WTC11 (cell line): ENCODE data around the gene OSM. TPM values are rescaled to one million over a fixed set of nuclear protein-coding genes. Genes with fewer than 3 reads are reported as not detected.

Experiments used
- ATAC-seq: fragments of 200-7000 bp; cut with Tn5 transposase; 2 replicates; pipeline ENCODE4 v1.10.0; 2021; ENCODE audit warnings: mild to moderate bottlenecking, moderate library complexity
- CTCF ChIA-PET: fragments of 300-600 bp; sonication (Branson Sonifier 250); formaldehyde crosslinking; loops from one replicate; lab custom pipeline; 2021; ENCODE audit warnings: antibody characterized with exemption; lab: Charles Lee
- POLR2A ChIA-PET: fragments of 350-600 bp; sonication (Branson Sonifier 250); formaldehyde crosslinking; loops from one replicate; lab custom pipeline; 2021; ENCODE audit warnings: antibody characterized with exemption; lab: Charles Lee
- DNase-seq: peaks from one replicate; pipeline ENCODE4 v3.0.0; 2021; ENCODE audit warnings: low spot score
- H3K27ac Mint-ChIP-seq: 2 replicates; pipeline ENCODE4 v1.8.0; 2021; ENCODE audit warnings: mixed read lengths
- H3K27me3 Mint-ChIP-seq: 2 replicates; pipeline ENCODE4 v1.8.0; 2021; ENCODE audit warnings: low read depth, mild to moderate bottlenecking, moderate library complexity, mixed read lengths
- H3K36me3 Mint-ChIP-seq: 2 replicates; pipeline ENCODE4 v1.8.0; 2021; ENCODE audit warnings: mixed read lengths
- H3K4me1 Mint-ChIP-seq: 2 replicates; pipeline ENCODE4 v1.8.0; 2022; ENCODE audit warnings: mixed read lengths
- H3K4me3 Mint-ChIP-seq: 2 replicates; pipeline ENCODE4 v1.8.0; 2021; ENCODE audit warnings: mild to moderate bottlenecking, moderate library complexity, mixed read lengths
- H3K9me3 Mint-ChIP-seq: 2 replicates; pipeline ENCODE4 v1.8.0; 2021; ENCODE audit warnings: mixed read lengths
- ATF1 ChIP-seq: sonication (generic); formaldehyde crosslinking; IDR thresholded peaks from 2 replicates; pipeline ENCODE4 v1.8.1; 2023; ENCODE audit warnings: mild to moderate bottlenecking, moderate library complexity, missing genetic modification reagents
- ATF3 ChIP-seq: sonication (generic); formaldehyde crosslinking; conservative IDR thresholded peaks from 2 replicates; pipeline ENCODE4 v1.8.1; 2022; ENCODE audit warnings: mild to moderate bottlenecking, missing genetic modification reagents
- E2F5 ChIP-seq: sonication (generic); formaldehyde crosslinking; IDR thresholded peaks from 2 replicates; pipeline ENCODE4 v1.8.1; 2022; ENCODE audit warnings: mild to moderate bottlenecking, moderate library complexity, missing genetic modification reagents
- ELF4 ChIP-seq: sonication (generic); formaldehyde crosslinking; IDR thresholded peaks from 2 replicates; pipeline ENCODE4 v1.8.1; 2022; ENCODE audit warnings: low read depth, mild to moderate bottlenecking, moderate library complexity, missing genetic modification reagents
- FOXJ3 ChIP-seq: sonication (generic); formaldehyde crosslinking; IDR thresholded peaks from 2 replicates; pipeline ENCODE4 v1.9.0; 2021; ENCODE audit warnings: missing genetic modification reagents, mild to moderate bottlenecking, borderline replicate concordance
- GRHL2 ChIP-seq: fragments of 250-450 bp; sonication (Bioruptor Pico); IDR thresholded peaks from 2 replicates; pipeline ENCODE4 v1.8.0; 2022; ENCODE audit warnings: mild to moderate bottlenecking, moderate library complexity; ENCODE audit not compliant: insufficient replicate concordance, severe bottlenecking
- GTF2I ChIP-seq: fragments of 250-450 bp; sonication (Bioruptor Pico); conservative IDR thresholded peaks from 2 replicates; pipeline ENCODE4 v1.4.0; 2021; ENCODE audit warnings: mild to moderate bottlenecking
- NFYB ChIP-seq: sonication (generic); formaldehyde crosslinking; conservative IDR thresholded peaks from 2 replicates; pipeline ENCODE4 v1.8.0; 2022; ENCODE audit warnings: low read depth, missing genetic modification reagents
- NR1H2 ChIP-seq: sonication (generic); formaldehyde crosslinking; IDR thresholded peaks from 2 replicates; pipeline ENCODE4 v1.9.0; 2021; ENCODE audit warnings: mild to moderate bottlenecking, moderate library complexity, missing genetic modification reagents
- TEAD1 ChIP-seq: sonication (generic); formaldehyde crosslinking; IDR thresholded peaks from 2 replicates; pipeline ENCODE4 v1.8.0; 2022; ENCODE audit warnings: mild to moderate bottlenecking, missing genetic modification reagents
- ZNF396 ChIP-seq: fragments of 250-450 bp; sonication (Bioruptor Pico); IDR thresholded peaks from 2 replicates; pipeline ENCODE4 v1.8.0; 2021; ENCODE audit warnings: mild to moderate bottlenecking, moderate library complexity, borderline replicate concordance
- total RNA-seq: library from RNA; stranded (reverse); gene quantifications from 3 replicates; pipeline ENCODE4 v1.2.3, GENCODE V29; 2021
- TF ChIP-seq, protein P1 (sequence below): fragments of 200-600 bp; IDR thresholded peaks from 2 replicates; pipeline ENCODE4 v1.8.0; 2022; ENCODE audit warnings: antibody characterized with exemption
- TF ChIP-seq, protein P2 (sequence below): fragments of 250-450 bp; sonication (Bioruptor Pico); IDR thresholded peaks from 2 replicates; pipeline ENCODE4 v1.9.0; 2021; ENCODE audit warnings: mild to moderate bottlenecking
- TF ChIP-seq, protein P3 (sequence below): sonication (generic); formaldehyde crosslinking; IDR thresholded peaks from 2 replicates; pipeline ENCODE4 v1.8.1; 2023; ENCODE audit warnings: mild to moderate bottlenecking, moderate library complexity, missing genetic modification reagents

The OSM gene
- total RNA-seq, 1 experiment from 2014 or later = not detected

GRCh38 chr22:30223303-30223702 lies 43.3 kb downstream of the OSM start:
- Mint-ChIP-seq H3K4me1 (peaks cover 9% of the 10 kb centered on the region), H3K9me3 (no peaks in the 10 kb centered on the region), H3K4me3 (no peak overlapping the region), H3K27ac (no peak overlapping the region), H3K27me3 (peaks cover 3% of the 10 kb centered on the region; the same call in 1 of the 2 replicates), H3K36me3 (no peaks in the 10 kb centered on the region)
- DNase-seq (no peak), ATAC-seq (no peak)
- POLR2A ChIA-PET = interaction anchor here (0.7 kb wide), 1 partner anchor 21 kb away, joined by 3 read pairs; no protein-coding TSS in a partner anchor
- CTCF ChIA-PET = interaction anchor here (1.7 kb wide), 1 partner anchor 9 kb away, joined by 5 read pairs; no protein-coding TSS in a partner anchor
- TF ChIP-seq E2F5 (CRISPR knock-in tag) (no peak), ZNF396 (no peak), FOXJ3 (CRISPR knock-in tag) (no peak), TEAD1 (CRISPR knock-in tag) (no peak), ELF4 (CRISPR knock-in tag) (no peak)
- TF ChIP-seq, protein P1, sequence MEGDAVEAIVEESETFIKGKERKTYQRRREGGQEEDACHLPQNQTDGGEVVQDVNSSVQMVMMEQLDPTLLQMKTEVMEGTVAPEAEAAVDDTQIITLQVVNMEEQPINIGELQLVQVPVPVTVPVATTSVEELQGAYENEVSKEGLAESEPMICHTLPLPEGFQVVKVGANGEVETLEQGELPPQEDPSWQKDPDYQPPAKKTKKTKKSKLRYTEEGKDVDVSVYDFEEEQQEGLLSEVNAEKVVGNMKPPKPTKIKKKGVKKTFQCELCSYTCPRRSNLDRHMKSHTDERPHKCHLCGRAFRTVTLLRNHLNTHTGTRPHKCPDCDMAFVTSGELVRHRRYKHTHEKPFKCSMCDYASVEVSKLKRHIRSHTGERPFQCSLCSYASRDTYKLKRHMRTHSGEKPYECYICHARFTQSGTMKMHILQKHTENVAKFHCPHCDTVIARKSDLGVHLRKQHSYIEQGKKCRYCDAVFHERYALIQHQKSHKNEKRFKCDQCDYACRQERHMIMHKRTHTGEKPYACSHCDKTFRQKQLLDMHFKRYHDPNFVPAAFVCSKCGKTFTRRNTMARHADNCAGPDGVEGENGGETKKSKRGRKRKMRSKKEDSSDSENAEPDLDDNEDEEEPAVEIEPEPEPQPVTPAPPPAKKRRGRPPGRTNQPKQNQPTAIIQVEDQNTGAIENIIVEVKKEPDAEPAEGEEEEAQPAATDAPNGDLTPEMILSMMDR = no peak
- TF ChIP-seq, protein P2, sequence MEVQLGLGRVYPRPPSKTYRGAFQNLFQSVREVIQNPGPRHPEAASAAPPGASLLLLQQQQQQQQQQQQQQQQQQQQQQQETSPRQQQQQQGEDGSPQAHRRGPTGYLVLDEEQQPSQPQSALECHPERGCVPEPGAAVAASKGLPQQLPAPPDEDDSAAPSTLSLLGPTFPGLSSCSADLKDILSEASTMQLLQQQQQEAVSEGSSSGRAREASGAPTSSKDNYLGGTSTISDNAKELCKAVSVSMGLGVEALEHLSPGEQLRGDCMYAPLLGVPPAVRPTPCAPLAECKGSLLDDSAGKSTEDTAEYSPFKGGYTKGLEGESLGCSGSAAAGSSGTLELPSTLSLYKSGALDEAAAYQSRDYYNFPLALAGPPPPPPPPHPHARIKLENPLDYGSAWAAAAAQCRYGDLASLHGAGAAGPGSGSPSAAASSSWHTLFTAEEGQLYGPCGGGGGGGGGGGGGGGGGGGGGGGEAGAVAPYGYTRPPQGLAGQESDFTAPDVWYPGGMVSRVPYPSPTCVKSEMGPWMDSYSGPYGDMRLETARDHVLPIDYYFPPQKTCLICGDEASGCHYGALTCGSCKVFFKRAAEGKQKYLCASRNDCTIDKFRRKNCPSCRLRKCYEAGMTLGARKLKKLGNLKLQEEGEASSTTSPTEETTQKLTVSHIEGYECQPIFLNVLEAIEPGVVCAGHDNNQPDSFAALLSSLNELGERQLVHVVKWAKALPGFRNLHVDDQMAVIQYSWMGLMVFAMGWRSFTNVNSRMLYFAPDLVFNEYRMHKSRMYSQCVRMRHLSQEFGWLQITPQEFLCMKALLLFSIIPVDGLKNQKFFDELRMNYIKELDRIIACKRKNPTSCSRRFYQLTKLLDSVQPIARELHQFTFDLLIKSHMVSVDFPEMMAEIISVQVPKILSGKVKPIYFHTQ (CRISPR knock-in tag) = no peak

DNA sequence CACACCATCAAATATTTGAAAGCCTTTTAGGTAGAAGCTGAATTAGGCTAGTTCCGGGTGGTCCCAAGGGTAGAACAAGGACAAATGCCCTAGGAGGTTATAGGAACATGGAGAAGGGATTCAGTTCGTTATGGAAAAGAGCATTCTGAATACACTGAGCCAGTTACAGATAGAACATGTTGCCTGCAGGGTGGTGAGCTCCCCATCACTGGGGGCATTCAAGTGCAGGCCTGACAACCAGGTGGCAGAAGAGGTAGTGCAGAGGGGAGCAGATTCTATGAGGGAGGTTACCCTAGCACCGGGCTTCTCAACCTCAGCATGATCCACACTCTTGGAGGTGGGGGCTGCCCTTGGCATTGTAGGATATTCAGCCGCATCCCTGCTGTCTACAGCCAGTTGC lies 44.3 kb downstream of the OSM start:
- ChIA-PET POLR2A (no interaction called here), CTCF (no interaction called here)
- DNase-seq = no peak
- peaks cover 4% of the 10 kb centered on the region; the same call in 1 of the 2 replicates for H3K4me1 Mint-ChIP-seq
- no peak for ATAC-seq
- H3K27me3 Mint-ChIP-seq = peaks cover 3% of the 10 kb centered on the region; the same call in 1 of the 2 replicates
- no peak overlapping the region for H3K27ac Mint-ChIP-seq
- no peaks in the 10 kb centered on the region for H3K9me3 Mint-ChIP-seq
- H3K4me3 Mint-ChIP-seq = no peak overlapping the region
- H3K36me3 Mint-ChIP-seq = no peaks in the 10 kb centered on the region
- no peak for TF ChIP-seq NR1H2
- TF ChIP-seq GTF2I (CRISPR knock-in tag) = 0 out of 2 replicates have a peak, but pooled peaks have one; percentile 36

GRCh38 chr22:30221121-30221992 lies 45.3 kb downstream of the OSM start:
- H3K9me3 Mint-ChIP-seq = no peaks in the 10 kb centered on the region
- CTCF ChIA-PET = no interaction called here
- no peak for ATAC-seq
- no peak overlapping the region for H3K27ac Mint-ChIP-seq
- H3K4me1 Mint-ChIP-seq = peaks cover 4% of the 10 kb centered on the region; the same call in 1 of the 2 replicates
- no peak for DNase-seq
- H3K4me3 Mint-ChIP-seq = no peak overlapping the region
- no peaks in the 10 kb centered on the region for H3K36me3 Mint-ChIP-seq
- peaks cover 3% of the 10 kb centered on the region; the same call in 1 of the 2 replicates for H3K27me3 Mint-ChIP-seq
- POLR2A ChIA-PET = no interaction called here
- no peak for TF ChIP-seq NFYB

- peaks cover 5% of the 10 kb centered on the region; the same call in 1 of the 2 replicates for H3K4me1 Mint-ChIP-seq
- ChIA-PET POLR2A (interaction anchor here (0.6 kb wide), 1 partner anchor 18 kb away, joined by 3 read pairs; no protein-coding TSS in a partner anchor), CTCF (no interaction called here)
- H3K9me3 Mint-ChIP-seq = no peaks in the 10 kb centered on the region
- H3K27me3 Mint-ChIP-seq = peaks cover 3% of the 10 kb centered on the region; the same call in 1 of the 2 replicates
- no peak for DNase-seq
- H3K4me3 Mint-ChIP-seq = no peak overlapping the region
- no peak for ATAC-seq
- no peaks in the 10 kb centered on the region for H3K36me3 Mint-ChIP-seq
- 0 out of 2 replicates have a peak overlapping the region, but pooled peaks have one; percentile 6 for H3K27ac Mint-ChIP-seq
- TF ChIP-seq, protein P3, sequence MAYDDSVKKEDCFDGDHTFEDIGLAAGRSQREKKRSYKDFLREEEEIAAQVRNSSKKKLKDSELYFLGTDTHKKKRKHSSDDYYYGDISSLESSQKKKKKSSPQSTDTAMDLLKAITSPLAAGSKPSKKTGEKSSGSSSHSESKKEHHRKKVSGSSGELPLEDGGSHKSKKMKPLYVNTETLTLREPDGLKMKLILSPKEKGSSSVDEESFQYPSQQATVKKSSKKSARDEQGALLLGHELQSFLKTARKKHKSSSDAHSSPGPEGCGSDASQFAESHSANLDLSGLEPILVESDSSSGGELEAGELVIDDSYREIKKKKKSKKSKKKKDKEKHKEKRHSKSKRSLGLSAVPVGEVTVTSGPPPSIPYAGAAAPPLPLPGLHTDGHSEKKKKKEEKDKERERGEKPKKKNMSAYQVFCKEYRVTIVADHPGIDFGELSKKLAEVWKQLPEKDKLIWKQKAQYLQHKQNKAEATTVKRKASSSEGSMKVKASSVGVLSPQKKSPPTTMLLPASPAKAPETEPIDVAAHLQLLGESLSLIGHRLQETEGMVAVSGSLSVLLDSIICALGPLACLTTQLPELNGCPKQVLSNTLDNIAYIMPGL (CRISPR knock-in tag) = no peak
- TF ChIP-seq GRHL2 (CRISPR knock-in tag) = no peak
- TF ChIP-seq GTF2I (CRISPR knock-in tag) = no peak
- TF ChIP-seq ATF3 (CRISPR knock-in tag) = no peak
- TF ChIP-seq E2F5 (CRISPR knock-in tag) = no peak
- no peak for TF ChIP-seq ATF1 (CRISPR knock-in tag)
Measured at GRCh38 chr22:30220338-30221012, 46.2 kb downstream of the OSM start.
